ENCODE measurements around the gene ASTN2.

ASTN2 gene

GRCh38 chr9:117359910-117360309 lies 54.9 kb downstream of the ASTN2 start:
- DNase-seq, result no peak

DNA sequence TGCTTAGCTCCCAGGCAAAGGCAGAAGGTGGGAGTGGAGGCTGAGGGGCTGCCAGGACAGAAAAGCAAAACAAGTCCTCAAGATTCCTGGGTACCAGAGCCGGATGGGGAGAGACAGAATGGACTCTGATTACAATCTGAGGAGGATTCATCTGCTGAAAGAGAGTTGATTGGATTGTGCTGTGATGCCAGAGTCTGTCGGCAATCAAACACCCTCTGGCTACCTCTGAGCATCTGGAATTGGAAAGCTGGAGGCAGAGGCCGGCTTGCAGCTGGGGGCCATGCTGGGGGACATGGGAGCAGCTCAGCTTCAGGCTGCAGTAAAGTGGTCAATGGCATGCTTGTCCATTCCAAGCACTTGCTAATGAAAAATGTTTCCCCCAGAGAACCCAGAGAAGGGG lies 59.3 kb downstream of the ASTN2 start:
- no peak for DNase-seq

DNA sequence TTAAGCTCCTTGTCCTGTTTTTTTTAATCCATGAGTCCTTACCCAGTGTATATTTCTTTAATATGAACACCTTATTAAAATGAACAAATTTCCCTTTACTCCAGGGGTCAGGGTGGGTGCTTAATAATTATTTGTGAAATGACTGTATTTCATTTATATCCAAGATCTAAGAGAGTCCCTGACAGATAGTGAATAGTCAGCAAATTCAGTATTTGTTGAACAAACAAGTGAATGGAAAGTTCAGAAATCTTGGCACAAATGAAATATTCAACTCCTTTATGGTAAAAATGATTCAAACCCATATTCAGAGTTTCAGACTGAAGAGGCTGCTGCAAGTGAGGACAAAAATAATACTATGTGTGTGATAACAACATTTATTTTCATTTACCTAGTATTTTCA lies 59.9 kb downstream of the ASTN2 start:
- no peak for DNase-seq

- DNase-seq, result no peak
Observed at GRCh38 chr9:117354244-117354847, 60.5 kb downstream of the ASTN2 start.

DNA sequence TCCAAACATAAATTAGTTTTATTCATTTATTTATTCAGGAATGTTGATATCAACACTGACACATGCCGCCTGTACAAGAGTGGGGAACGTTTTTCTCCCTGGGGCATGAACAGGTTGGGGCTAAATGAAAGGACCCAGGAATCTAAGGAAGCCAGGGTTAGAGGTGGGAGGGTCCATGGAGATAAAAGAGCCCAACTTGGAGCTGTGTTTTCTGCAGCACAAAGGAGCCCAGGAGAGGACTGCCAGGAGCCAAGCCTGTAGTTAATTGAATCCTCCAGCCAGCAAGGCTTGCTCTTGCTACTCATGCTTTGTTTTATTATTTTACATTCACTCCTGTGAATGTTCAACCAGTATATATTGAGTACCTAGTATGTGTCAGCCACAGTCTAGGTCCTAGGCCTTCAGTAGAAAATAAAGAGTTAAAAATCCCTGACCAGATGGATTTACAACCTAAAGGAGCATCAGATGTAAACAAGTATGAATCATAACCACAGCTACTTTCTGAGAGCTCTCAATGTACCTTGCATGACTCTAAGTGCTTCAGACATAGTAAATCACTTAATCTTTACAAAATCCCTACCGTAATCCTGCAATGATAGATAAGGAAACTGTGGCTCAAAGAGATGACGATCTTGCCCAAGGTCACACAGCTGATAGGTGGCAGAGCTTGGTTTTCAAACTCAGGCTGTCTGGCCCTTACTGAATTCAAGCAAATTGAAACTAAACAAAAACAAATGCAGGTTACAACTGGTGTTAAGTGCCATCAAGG lies 69.8 kb downstream of the ASTN2 start:
- no peak for DNase-seq

- no peak for DNase-seq
Observed at GRCh38 chr9:117343427-117343826, 71.4 kb downstream of the ASTN2 start.

GRCh38 chr9:117341151-117341550 lies 73.7 kb downstream of the ASTN2 start:
- no peak for DNase-seq

GRCh38 chr9:117340422-117340821 lies 74.4 kb downstream of the ASTN2 start:
- DNase-seq, result no peak

- no peak for DNase-seq
Observed at GRCh38 chr9:117335837-117336433, 78.9 kb downstream of the ASTN2 start.

DNA sequence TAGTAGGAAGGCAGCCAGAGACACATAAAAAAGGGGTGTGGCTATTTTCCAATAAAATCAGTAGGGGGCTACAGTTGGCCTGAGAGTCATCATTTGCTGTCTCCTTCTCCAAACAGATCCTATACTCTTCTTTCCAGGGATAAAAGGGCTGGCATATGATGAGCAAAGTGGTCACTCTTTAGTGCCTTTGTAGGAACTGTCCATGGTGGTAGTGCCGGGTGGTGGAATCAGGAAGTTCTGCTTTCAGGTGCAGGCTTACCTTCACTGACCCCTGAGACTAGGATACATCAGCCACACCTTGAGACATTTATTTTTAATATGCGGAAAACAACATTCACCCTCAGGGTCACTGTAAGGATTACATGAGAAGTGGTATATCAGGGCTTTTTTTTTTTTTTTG lies 80.8 kb downstream of the ASTN2 start:
- no peak for DNase-seq

DNA sequence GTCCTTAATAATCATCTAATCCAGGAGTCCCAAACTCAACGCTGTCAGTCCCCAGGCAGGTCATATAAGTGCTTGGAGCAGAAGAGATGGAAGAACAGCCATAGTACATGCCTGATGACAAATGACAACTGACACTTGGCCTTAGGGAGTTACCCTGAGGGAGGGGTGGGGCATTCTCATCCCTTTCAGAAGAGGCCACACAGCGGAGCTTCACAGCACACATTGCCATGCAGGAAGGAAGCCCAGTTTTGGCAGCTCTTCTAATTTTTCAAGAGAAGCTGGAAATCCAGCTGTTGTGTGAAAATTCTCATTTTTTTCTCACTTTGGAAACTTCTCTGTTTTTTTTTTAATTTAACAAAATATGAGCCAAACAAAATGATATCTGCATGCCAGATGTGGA lies 89.0 kb downstream of the ASTN2 start:
- DNase-seq, result no peak

GRCh38 chr9:117325110-117325731 lies 89.6 kb downstream of the ASTN2 start:
- no peak for DNase-seq

- no peak for DNase-seq
Observed at GRCh38 chr9:117323390-117323789, 91.5 kb downstream of the ASTN2 start.

- DNase-seq, result no peak
Observed at GRCh38 chr9:117317192-117317591, 97.7 kb downstream of the ASTN2 start.

- no peak for DNase-seq
Observed at GRCh38 chr9:117315236-117315635, 99.6 kb downstream of the ASTN2 start.

DNA sequence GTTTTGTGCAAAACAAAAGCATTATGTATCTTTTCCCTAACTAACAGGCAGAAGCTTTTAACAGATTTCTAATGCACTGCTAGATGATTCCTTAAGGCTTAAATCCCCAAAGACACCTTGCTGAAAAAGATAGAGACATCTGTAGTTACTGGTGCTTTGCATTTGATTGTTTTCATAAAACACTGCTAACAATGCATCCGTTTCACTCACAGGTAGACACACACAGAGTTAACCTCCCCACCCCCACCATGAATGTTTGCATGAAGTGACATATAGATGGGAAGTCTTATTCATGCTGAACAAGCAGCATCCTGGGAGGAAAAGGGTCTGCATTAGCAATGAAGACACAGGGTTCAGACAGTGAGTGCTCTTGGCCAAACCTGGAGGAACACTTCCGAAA lies 100.9 kb downstream of the ASTN2 start:
- DNase-seq, result no peak

GRCh38 chr9:117307701-117308100 lies 107.2 kb downstream of the ASTN2 start:
- DNase-seq, result no peak

DNA sequence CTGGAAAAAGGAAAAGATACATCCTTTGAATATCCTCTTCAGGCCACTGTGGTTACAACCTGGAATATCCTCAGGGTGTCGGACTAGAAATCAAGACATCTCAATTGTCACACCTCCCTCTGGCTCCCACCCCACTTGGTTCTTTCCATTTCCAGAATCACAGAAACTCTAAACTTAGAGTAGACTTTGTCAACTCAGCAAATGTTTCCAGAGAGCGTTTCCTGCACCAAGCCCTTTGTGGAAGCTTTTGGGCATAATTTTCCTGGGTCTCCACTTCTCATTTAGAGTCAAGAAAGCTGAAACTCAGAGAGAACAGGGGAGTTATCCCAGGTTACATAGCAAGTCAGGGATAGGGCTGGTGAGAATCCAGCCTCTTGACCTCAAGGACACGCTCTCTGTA lies 108.8 kb downstream of the ASTN2 start:
- no peak for DNase-seq

DNA sequence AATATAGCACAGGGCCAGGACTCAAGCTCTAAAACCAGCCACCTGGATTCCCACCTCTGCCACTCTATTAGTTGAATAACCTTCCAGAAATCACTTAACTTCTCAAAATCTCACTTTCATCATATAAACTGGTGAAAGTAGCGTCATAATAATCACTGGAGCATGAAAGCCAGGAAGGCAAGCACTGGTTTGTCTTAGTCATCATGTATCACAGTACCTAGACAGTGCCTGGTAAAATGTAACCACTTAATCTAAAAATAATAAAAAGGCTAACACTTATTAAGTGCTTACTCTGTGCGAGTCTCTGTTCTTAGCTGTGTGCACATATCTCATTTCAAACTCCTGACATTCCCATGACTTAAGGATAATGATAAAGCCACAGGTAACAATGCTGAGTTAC lies 109.4 kb downstream of the ASTN2 start:
- DNase-seq, result no peak

DNA sequence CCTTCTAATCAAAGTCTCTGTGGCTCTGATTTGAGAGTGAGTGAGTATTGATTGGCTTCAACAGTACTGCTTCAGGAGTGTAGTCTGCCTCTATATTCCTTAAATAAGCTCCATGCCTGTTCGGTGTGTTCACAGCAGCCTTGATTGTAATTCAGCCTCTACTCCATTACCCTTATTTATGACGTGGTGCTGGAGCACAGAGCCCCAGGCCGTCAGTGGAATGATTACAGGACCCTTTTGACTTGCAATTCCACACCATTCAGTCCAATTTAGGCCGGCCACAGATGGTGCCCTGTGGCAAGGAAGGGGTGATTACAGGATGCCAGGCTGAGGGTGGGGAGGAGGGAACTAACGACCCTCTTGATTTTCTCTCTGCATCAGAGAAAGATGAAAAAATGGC lies 110.3 kb downstream of the ASTN2 start:
- no peak for DNase-seq

DNA sequence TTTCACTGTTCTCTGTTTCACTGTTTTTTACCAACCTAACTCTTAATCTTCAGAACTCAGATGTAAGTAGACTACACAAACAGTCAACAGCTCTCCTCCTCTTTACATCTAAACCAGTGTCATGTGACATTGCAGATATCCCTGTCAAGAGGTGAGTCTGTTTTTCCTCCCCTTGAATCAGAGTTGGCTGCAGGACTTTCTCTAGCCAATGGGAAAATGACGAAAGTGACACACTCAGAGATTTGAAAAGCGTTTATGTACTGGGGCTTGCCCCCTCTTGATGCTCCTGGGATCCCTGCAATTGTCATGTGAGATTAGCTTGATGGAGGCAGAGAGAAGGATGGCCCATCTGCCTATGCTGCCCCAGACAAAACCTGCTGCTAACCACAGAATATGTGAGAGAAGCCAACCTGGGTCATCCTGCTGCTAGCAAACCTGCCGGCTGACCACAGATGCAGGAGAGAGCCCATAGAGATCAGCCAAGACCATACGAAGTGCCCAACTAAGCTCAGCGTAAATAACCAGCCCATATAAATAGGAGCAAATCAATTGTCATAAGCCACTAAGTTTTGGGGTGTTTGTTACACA lies 111.1 kb downstream of the ASTN2 start:
- no peak for DNase-seq

DNA sequence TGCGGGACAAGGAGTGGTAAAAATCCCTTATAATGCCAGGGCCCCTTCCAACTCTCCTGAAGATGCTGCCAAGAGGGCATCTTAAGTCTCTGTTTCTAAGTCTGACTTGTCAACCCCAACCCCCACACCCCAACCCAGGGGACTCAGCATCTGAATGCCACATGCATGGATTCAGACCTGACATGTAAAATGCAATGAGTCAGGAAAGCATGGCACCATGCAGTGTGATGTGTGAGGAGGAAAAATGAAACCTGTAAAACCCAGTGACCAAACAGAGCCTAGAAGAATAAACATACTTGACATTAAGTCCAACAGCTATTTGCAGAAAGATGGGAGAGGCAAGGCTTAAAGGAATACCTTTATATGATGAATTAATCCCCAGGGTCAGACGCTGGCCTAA lies 112.4 kb downstream of the ASTN2 start:
- no peak for DNase-seq

DNA sequence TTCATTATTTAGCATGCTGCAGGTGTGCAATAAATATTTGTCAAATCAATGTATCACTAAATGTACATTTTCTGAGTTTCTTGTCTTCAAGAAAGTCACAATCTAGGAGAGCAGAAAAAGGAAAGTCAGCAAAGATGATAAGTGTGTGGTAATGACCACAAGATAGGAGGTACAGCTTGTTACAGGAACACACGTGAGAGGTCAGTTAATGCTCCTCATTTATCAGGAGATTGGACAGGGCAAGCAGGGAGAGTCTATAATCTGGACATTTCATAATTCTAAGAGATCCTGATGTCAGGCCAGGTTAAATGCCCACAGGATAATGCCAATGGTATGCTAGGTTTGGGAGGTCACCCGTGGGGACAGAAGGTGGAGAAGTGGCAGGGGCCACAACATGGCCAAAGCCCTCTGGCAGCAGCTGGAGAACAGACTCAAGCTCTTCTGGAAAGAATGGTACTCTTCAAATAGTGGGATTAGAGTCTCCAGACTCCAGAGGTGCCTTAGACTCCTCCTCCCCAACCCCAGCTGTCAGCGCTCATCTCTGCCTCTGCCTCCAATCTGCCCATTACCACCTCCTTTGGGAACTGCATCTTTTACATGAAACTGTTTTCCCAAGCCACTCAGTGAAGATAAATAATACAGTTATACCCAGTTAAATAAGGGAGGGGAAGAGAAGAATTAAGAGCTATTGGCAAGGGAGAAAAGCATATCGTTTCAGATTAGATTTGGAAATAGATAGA lies 114.3 kb downstream of the ASTN2 start:
- no peak for DNase-seq

All from NCI-H1092 (cell line).